ENCODE measurements around the gene WDFY2.

Gene WDFY2

GRCh38 chr13:51600703-51601102, 16.4 kb downstream of the WDFY2 start:
- H3K4me3 ChIP-seq (ENCODE audit: low read depth, low read length), result no peak overlapping the region
- TF ChIP-seq CTCF (IDR thresholded peaks at IDR 0.05; ENCODE audit: low read depth, low read length, missing control alignments), result no peak
- no peak overlapping the region for H3K27ac ChIP-seq
- H3K36me3 ChIP-seq (replicated peaks), result no peaks in the 10 kb centered on the region
- in situ Hi-C loops (cut with HindIII; ENCODE audit: low pct_ligation_motif_present, low sequenced_read_pairs), result no loop called here
- no peaks in the 10 kb centered on the region for H3K27me3 ChIP-seq (replicated peaks)
- DNase-seq, result no peak

- no peak overlapping the region for H3K4me3 ChIP-seq (ENCODE audit: low read depth, low read length)
Measured at GRCh38 chr13:51601601-51602565, 17.6 kb downstream of the WDFY2 start.

GRCh38 chr13:51603716-51604115, 19.5 kb downstream of the WDFY2 start:
- in situ Hi-C loops (cut with HindIII; ENCODE audit: low pct_ligation_motif_present, low sequenced_read_pairs), result no loop called here
- Histone ChIP-seq H3K36me3 (replicated peaks) (no peaks in the 10 kb centered on the region), H3K27me3 (replicated peaks) (no peaks in the 10 kb centered on the region), H3K4me3 (ENCODE audit: low read depth, low read length) (no peak overlapping the region), H3K27ac (no peak overlapping the region)
- DNase-seq, result no peak
- no peak for TF ChIP-seq CTCF (IDR thresholded peaks at IDR 0.05; ENCODE audit: low read depth, low read length, missing control alignments)

More at GRCh38 chr13:51601601-51602565, 17.6 kb downstream of the WDFY2 start:
- in situ Hi-C loops (cut with HindIII; ENCODE audit: low pct_ligation_motif_present, low sequenced_read_pairs), result no loop called here
- Histone ChIP-seq H3K36me3 (replicated peaks) (no peaks in the 10 kb centered on the region), H3K27me3 (replicated peaks) (no peaks in the 10 kb centered on the region), H3K27ac (no peak overlapping the region)
- TF ChIP-seq CTCF (IDR thresholded peaks at IDR 0.05; ENCODE audit: low read depth, low read length, missing control alignments), result no peak
- no peak for DNase-seq

- in situ Hi-C loops (cut with HindIII; ENCODE audit: low pct_ligation_motif_present, low sequenced_read_pairs), result no loop called here
- H3K27ac ChIP-seq, result no peak overlapping the region
- no peak for DNase-seq
- H3K27me3 ChIP-seq (replicated peaks), result no peaks in the 10 kb centered on the region
- TF ChIP-seq CTCF (IDR thresholded peaks at IDR 0.05; ENCODE audit: low read depth, low read length, missing control alignments), result no peak
- H3K36me3 ChIP-seq (replicated peaks), result no peaks in the 10 kb centered on the region
- H3K4me3 ChIP-seq (ENCODE audit: low read depth, low read length), result no peak overlapping the region
Measured at GRCh38 chr13:51605698-51606097, 21.4 kb downstream of the WDFY2 start.

GRCh38 chr13:51607165-51607564, 22.9 kb downstream of the WDFY2 start:
- no peaks in the 10 kb centered on the region for H3K27me3 ChIP-seq (replicated peaks)
- H3K27ac ChIP-seq, result peak overlapping the region; percentile 24
- peak; percentile 52 for DNase-seq
- in situ Hi-C loops (cut with HindIII; ENCODE audit: low pct_ligation_motif_present, low sequenced_read_pairs), result no loop called here
- H3K4me3 ChIP-seq (ENCODE audit: low read depth, low read length), result no peak overlapping the region
- no peak for TF ChIP-seq CTCF (IDR thresholded peaks at IDR 0.05; ENCODE audit: low read depth, low read length, missing control alignments)
- H3K36me3 ChIP-seq (replicated peaks), result no peaks in the 10 kb centered on the region
